KMS-11 (cell line): ENCODE data around the gene CPSF6.
"Not testable (repeated sequence)": the region's sequence is repeated elsewhere in the genome, so short reads cannot be mapped to it uniquely, and the experiment has no call there.

Source experiments
- H2AFZ ChIP-seq: fragments of 200-600 bp; sonication (generic); 2 replicates; pipeline ENCODE4 v1.6.1; 2016; ENCODE audit warnings: antibody characterized with exemption, mixed run types, low read depth
- H3K27ac ChIP-seq: fragments of 200-600 bp; sonication (generic); 2 replicates; pipeline ENCODE4 v1.6.1; 2016; ENCODE audit warnings: mild to moderate bottlenecking, mixed run types
- H3K27me3 ChIP-seq: fragments of 200-600 bp; sonication (generic); 2 replicates; pipeline ENCODE4 v1.6.1; 2017; ENCODE audit warnings: mild to moderate bottlenecking, low read depth, mixed run types, moderate library complexity; ENCODE audit not compliant: insufficient read depth
- H3K36me3 ChIP-seq: fragments of 200-600 bp; sonication (generic); 2 replicates; pipeline ENCODE4 v1.6.1; 2017; ENCODE audit warnings: mild to moderate bottlenecking, mixed run types; ENCODE audit not compliant: insufficient read depth
- H3K4me1 ChIP-seq: fragments of 200-600 bp; sonication (generic); 2 replicates; pipeline ENCODE4 v1.6.1; 2016; ENCODE audit warnings: mild to moderate bottlenecking, low read depth, mixed run types; ENCODE audit not compliant: poor library complexity, severe bottlenecking
- H3K4me2 ChIP-seq: fragments of 200-600 bp; sonication (generic); 2 replicates; pipeline ENCODE4 v1.7.0; 2016; ENCODE audit warnings: mild to moderate bottlenecking, mixed run types
- H3K4me3 ChIP-seq: fragments of 200-600 bp; sonication (generic); IDR thresholded peaks from 2 replicates; pipeline ENCODE4 v1.6.1; 2017; ENCODE audit warnings: low read depth, low read length, mixed read lengths; ENCODE audit not compliant: insufficient read depth
- H3K79me2 ChIP-seq: fragments of 200-600 bp; sonication (generic); 2 replicates; pipeline ENCODE4 v1.6.1; 2016; ENCODE audit warnings: low read depth, mixed run types; ENCODE audit not compliant: insufficient read depth
- H3K9ac ChIP-seq: fragments of 200-600 bp; sonication (generic); 2 replicates; pipeline ENCODE4 v1.6.1; 2016; ENCODE audit warnings: mild to moderate bottlenecking, mixed run types
- H4K20me1 ChIP-seq: fragments of 200-600 bp; sonication (generic); 2 replicates; pipeline ENCODE4 v1.6.1; 2016; ENCODE audit warnings: mild to moderate bottlenecking, mixed run types; ENCODE audit not compliant: insufficient read depth
- CTCF ChIP-seq: fragments of 200-600 bp; sonication (generic); conservative IDR thresholded peaks from 2 replicates; pipeline ENCODE4 v1.6.1; 2017; ENCODE audit warnings: low read depth, mild to moderate bottlenecking, antibody characterized with exemption, low read length, moderate library complexity, mixed read lengths

Gene CPSF6

GRCh38 chr12:69298947-69299346, 59.6 kb downstream of the CPSF6 start:
- Histone ChIP-seq H3K4me2 (no peak overlapping the region), H2AFZ (no peak overlapping the region), H3K4me3 (no peak overlapping the region), H4K20me1 (no peaks in the 10 kb centered on the region), H3K4me1 (no peaks in the 10 kb centered on the region), H3K9ac (no peak overlapping the region), H3K27me3 (no peaks in the 10 kb centered on the region), H3K27ac (no peak overlapping the region), H3K79me2 (no peaks in the 10 kb centered on the region), H3K36me3 (no peaks in the 10 kb centered on the region)
- no peak for TF ChIP-seq CTCF

- Histone ChIP-seq H3K4me2 (no peak overlapping the region), H4K20me1 (no peaks in the 10 kb centered on the region), H2AFZ (no peak overlapping the region), H3K9ac (no peak overlapping the region), H3K4me3 (no peak overlapping the region), H3K27ac (no peak overlapping the region), H3K4me1 (no peaks in the 10 kb centered on the region), H3K27me3 (no peaks in the 10 kb centered on the region), H3K36me3 (no peaks in the 10 kb centered on the region), H3K79me2 (no peaks in the 10 kb centered on the region)
- TF ChIP-seq CTCF = no peak
These were observed 64.9 kb downstream of the CPSF6 start for GRCh38 chr12:69304284-69304683.

GRCh38 chr12:69309461-69309860, 70.1 kb downstream of the CPSF6 start:
- no peak for TF ChIP-seq CTCF
- Histone ChIP-seq H3K27ac (no peak overlapping the region), H3K4me2 (no peak overlapping the region), H3K36me3 (no peaks in the 10 kb centered on the region), H3K4me1 (no peaks in the 10 kb centered on the region), H2AFZ (no peak overlapping the region), H3K9ac (no peak overlapping the region), H3K4me3 (no peak overlapping the region), H3K27me3 (no peaks in the 10 kb centered on the region), H3K79me2 (no peaks in the 10 kb centered on the region), H4K20me1 (no peaks in the 10 kb centered on the region)

- no peak overlapping the region for H3K27ac ChIP-seq
- no peaks in the 10 kb centered on the region for H3K27me3 ChIP-seq
- H2AFZ ChIP-seq = no peak overlapping the region
- H3K4me1 ChIP-seq = no peaks in the 10 kb centered on the region
- H3K4me3 ChIP-seq = no peak overlapping the region
- no peaks in the 10 kb centered on the region for H3K36me3 ChIP-seq
- no peaks in the 10 kb centered on the region for H3K79me2 ChIP-seq
- H4K20me1 ChIP-seq = no peaks in the 10 kb centered on the region
- no peak for TF ChIP-seq CTCF
- H3K4me2 ChIP-seq = no peak overlapping the region
- H3K9ac ChIP-seq = no peak overlapping the region
These were observed 73.8 kb downstream of the CPSF6 start for GRCh38 chr12:69313209-69313608.

GRCh38 chr12:69316784-69317183, 77.4 kb downstream of the CPSF6 start:
- H3K9ac ChIP-seq, H2AFZ ChIP-seq, H3K4me1 ChIP-seq, H3K27ac ChIP-seq, H3K4me2 ChIP-seq, H4K20me1 ChIP-seq, H3K4me3 ChIP-seq, H3K36me3 ChIP-seq, H3K27me3 ChIP-seq, H3K79me2 ChIP-seq: not testable (repeated sequence)

GRCh38 chr12:69317233-69317632, 77.9 kb downstream of the CPSF6 start:
- H3K4me1 ChIP-seq, H3K9ac ChIP-seq, H3K27ac ChIP-seq, H3K27me3 ChIP-seq, H4K20me1 ChIP-seq, H2AFZ ChIP-seq, H3K4me2 ChIP-seq, H3K4me3 ChIP-seq, H3K36me3 ChIP-seq, H3K79me2 ChIP-seq: not testable (repeated sequence)
